Upper lobe of left lung (tissue), 6 donors: ENCODE results near the gene GABRB2. TPM values are rescaled to one million over a fixed set of nuclear protein-coding genes. Genes with fewer than 3 reads are reported as not detected.

Experiments
- ATAC-seq, 2 donors: fragments of 200-7000 bp; cut with Tn5 transposase; one replicate each; pipeline ENCODE4 v1.9.1; 2022; ENCODE audit warnings: mild to moderate bottlenecking in 2 of 2, moderate library complexity in 2 of 2; ENCODE audit not compliant: low FRiP score in 2 of 2
- DNase-seq, 2 donors: peaks; one replicate each; pipeline ENCODE4 v3.0.0-alpha.2; 2019 to 2020
- H3K27ac ChIP-seq, 4 donors: fragments of 200-600 bp; sonication (generic); one replicate each; pipeline ENCODE4 v1.5.1; 2016 to 2019
- H3K27me3 ChIP-seq, 4 donors: fragments of 200-600 bp; sonication (generic); one replicate each; pipeline ENCODE4 v1.5.1; 2017 to 2019
- H3K36me3 ChIP-seq, 4 donors: fragments of 200-600 bp; sonication (generic); one replicate each; pipeline ENCODE4 v1.5.1; 2016 to 2019
- H3K4me1 ChIP-seq, 4 donors: fragments of 200-600 bp; sonication (generic); one replicate each; pipeline ENCODE4 v1.5.1; 2018 to 2019
- H3K4me3 ChIP-seq, 4 donors: fragments of 200-600 bp; sonication (generic); one replicate each; pipeline ENCODE4 v1.5.1; 2017 to 2019; ENCODE audit warnings: mild to moderate bottlenecking in 2 of 4, moderate library complexity in 1 of 4
- H3K9me3 ChIP-seq, 4 donors: fragments of 200-600 bp; sonication (generic); one replicate each; pipeline ENCODE4 v1.5.1; 2018 to 2019
- EP300 ChIP-seq, 4 donors: sonication (generic); formaldehyde crosslinking; IDR thresholded peaks; one replicate each; pipeline ENCODE4 v1.5.1; 2017; ENCODE audit warnings: antibody characterized with exemption in 4 of 4, control low read depth in 2 of 4
- POLR2A ChIP-seq, 4 donors: fragments of 450-650 bp; IDR thresholded peaks; one replicate each; pipeline ENCODE4 v1.5.1; 2016 to 2017; ENCODE audit warnings: antibody characterized with exemption in 4 of 4, mild to moderate bottlenecking in 2 of 4
- POLR2AphosphoS5 ChIP-seq, 2 donors: sonication (generic); formaldehyde crosslinking; IDR thresholded peaks; one replicate each; pipeline ENCODE4 v1.5.1; 2017; ENCODE audit warnings: antibody characterized with exemption in 2 of 2
- WGBS, 2 donors: methylation state at CpG; one replicate each; pipeline ENCODE4 v1.1.5; 2017 to 2018; 5-methylcytosine and 5-hydroxymethylcytosine counted together
- total RNA-seq, 6 donors: library from RNA; depleted of rRNA in 4 of 6; stranded (reverse); fragments of >200 nt in 4 of 6; gene quantifications; one replicate each; pipeline versions ENCODE4 v1.1.0 to v1.2.1, GENCODE V29; 2016 to 2021
- TF ChIP-seq, protein P1 (sequence below), 6 experiments: fragments of 450-650 bp in 4 of 6; fragments of 200-600 bp in 2 of 6; sonication (generic) in 2 of 6; IDR thresholded peaks; one replicate each; pipeline ENCODE4 v1.5.1; 2016 to 2019; ENCODE audit warnings: antibody characterized with exemption in 6 of 6
- donor health status: DM: no; HTN: no; CAD: no; lungs with moderate emphysema.
- donor health status: DM: no; HTN: yes; CAD: no; lungs with severe emphysema.

GABRB2 gene
- total RNA-seq, 6 donors from 2014 or later, result 0.39 to 1.5 (median 0.63) TPM; not detected in 1

DNA sequence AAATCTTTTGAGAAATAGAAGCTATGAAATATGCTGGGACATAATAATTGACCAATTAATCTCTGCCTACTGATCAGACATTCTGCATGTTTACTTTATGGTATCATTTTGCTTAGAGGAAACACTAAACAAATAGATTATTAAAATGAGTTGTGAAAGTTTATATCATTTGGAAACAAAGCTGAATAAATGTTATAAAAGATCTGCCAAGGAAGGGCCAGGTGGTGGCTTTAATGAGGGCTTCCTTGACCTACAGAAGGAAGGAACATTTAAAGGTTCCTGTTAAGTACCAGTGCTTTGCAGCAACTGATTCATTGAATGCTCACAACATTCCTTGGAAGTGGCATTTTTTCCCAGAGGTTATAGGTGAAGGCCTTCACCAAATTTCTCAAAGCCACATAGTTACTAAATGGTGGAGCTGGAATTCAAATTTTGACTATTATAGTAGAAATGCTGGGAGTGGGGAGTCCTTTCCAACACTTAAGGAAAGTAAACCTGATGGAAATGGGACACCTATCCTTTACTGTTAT, 250.7 kb downstream of the GABRB2 start:
- no peak for DNase-seq
- TF ChIP-seq POLR2AphosphoS5 (IDR thresholded peaks at IDR 0.05) (no peak), EP300 (IDR thresholded peaks at IDR 0.05) (no peak), POLR2A (IDR thresholded peaks at IDR 0.05) (no peak)
- TF ChIP-seq, protein P1, sequence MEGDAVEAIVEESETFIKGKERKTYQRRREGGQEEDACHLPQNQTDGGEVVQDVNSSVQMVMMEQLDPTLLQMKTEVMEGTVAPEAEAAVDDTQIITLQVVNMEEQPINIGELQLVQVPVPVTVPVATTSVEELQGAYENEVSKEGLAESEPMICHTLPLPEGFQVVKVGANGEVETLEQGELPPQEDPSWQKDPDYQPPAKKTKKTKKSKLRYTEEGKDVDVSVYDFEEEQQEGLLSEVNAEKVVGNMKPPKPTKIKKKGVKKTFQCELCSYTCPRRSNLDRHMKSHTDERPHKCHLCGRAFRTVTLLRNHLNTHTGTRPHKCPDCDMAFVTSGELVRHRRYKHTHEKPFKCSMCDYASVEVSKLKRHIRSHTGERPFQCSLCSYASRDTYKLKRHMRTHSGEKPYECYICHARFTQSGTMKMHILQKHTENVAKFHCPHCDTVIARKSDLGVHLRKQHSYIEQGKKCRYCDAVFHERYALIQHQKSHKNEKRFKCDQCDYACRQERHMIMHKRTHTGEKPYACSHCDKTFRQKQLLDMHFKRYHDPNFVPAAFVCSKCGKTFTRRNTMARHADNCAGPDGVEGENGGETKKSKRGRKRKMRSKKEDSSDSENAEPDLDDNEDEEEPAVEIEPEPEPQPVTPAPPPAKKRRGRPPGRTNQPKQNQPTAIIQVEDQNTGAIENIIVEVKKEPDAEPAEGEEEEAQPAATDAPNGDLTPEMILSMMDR (IDR thresholded peaks at IDR 0.05), result no peak
- H3K27me3 ChIP-seq, result no peaks in the 10 kb centered on the region
- H3K27ac ChIP-seq, result no peak overlapping the region
- no peaks in the 10 kb centered on the region for H3K36me3 ChIP-seq
- no peak overlapping the region for H3K4me3 ChIP-seq
- no peaks in the 10 kb centered on the region for H3K4me1 ChIP-seq
- no peaks in the 10 kb centered on the region for H3K9me3 ChIP-seq
- ATAC-seq, result no peak

DNA sequence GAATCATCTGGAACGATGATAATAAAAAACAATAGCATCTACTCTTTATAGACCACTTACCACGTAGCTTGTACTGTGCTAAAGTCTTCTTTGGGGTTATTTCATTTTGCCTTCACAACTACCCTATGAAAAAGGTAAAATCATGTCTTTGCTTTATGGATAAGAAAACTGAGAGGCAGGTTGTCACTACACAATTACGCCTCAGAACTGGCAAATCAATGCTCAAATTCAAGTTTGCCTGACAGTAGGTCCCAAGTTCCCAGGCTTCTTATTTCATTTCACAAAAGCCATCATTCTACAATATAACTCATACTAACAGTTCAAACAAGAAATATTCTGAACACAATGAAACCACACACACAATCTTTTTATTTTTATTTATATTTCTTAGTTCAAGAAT, 258.5 kb downstream of the GABRB2 start:
- ATAC-seq (no peak), DNase-seq (no peak)
- no peaks in the 10 kb centered on the region for H3K9me3 ChIP-seq
- TF ChIP-seq POLR2AphosphoS5 (IDR thresholded peaks at IDR 0.05) (no peak), POLR2A (IDR thresholded peaks at IDR 0.05) (no peak)
- no peaks in the 10 kb centered on the region for H3K27me3 ChIP-seq
- no peaks in the 10 kb centered on the region for H3K4me1 ChIP-seq
- H3K27ac ChIP-seq, result no peak overlapping the region
- H3K4me3 ChIP-seq, result no peak overlapping the region
- H3K36me3 ChIP-seq, result no peaks in the 10 kb centered on the region
- 72 to 85% methylated on average over 3 of the region's 3 CpGs for WGBS, 2 donors

DNA sequence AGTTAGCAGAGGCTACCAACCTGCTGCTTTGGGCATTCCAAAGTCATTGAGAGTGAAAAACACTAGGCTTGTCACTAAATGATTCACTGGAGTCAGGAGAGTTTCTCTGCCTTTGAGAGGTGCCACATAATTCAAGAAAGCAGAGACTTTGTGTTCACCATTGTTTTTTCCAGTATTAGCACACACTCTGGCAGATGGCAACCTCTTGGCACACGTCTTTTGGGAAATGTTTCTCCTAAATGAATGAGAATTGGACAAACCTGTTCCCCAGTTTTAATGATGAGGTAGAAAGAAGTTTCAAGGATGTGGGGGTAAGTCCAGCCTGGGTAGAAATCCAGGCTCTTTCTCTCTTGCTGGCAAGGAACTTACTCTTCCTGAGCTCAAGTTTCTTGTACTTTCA, 259.1 kb downstream of the GABRB2 start:
- no peak for TF ChIP-seq EP300 (IDR thresholded peaks at IDR 0.05)
- TF ChIP-seq POLR2AphosphoS5 (IDR thresholded peaks at IDR 0.05), result no peak
- no peak for TF ChIP-seq POLR2A (IDR thresholded peaks at IDR 0.05)
- TF ChIP-seq, protein P1 (IDR thresholded peaks at IDR 0.05), result no peak
- 42 to 56% methylated on average over 1 of the region's 1 CpG for WGBS, 2 donors
- Histone ChIP-seq H3K4me1 (no peaks in the 10 kb centered on the region), H3K27me3 (no peaks in the 10 kb centered on the region), H3K36me3 (no peaks in the 10 kb centered on the region), H3K27ac (no peak overlapping the region), H3K9me3 (no peaks in the 10 kb centered on the region), H3K4me3 (no peak overlapping the region)
- ATAC-seq (no peak), DNase-seq (no peak)

DNA sequence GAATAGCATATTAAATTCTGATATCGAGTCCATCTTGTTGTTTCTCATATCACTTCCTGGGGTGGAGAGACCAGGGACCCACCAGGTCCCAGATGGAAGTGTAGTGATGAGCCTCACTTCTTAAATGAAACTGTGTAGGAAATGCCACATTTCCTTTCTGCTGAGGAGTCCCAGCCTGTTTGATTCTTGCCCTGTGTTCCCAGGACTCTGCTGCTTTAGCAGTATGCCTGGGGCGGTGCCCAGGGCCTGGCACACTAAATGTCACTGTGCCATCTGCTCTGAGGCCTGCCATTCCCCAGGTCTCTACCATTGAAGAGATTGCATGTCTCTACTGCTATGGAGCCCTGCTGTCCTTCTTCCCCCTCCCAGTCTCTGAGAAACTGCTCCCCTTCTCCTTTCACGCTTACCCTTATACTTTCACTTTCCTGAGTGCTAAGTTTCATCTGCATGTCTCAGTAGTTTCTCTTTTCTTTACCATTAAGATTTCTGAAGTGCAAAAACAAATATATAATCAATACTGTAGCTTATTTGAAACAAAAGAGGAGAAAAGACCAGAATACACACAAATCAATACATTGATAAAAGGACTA, 260.4 kb downstream of the GABRB2 start:
- ATAC-seq, result no peak
- H3K4me1 ChIP-seq, result no peaks in the 10 kb centered on the region
- H3K36me3 ChIP-seq, result no peaks in the 10 kb centered on the region
- H3K9me3 ChIP-seq, result no peaks in the 10 kb centered on the region
- no peak for DNase-seq
- no peak overlapping the region for H3K4me3 ChIP-seq
- H3K27ac ChIP-seq, result no peak overlapping the region
- no peaks in the 10 kb centered on the region for H3K27me3 ChIP-seq
- 78 to 82% methylated on average over 3 of the region's 3 CpGs for WGBS, 2 donors
- no peak for TF ChIP-seq POLR2A (IDR thresholded peaks at IDR 0.05)
- TF ChIP-seq POLR2AphosphoS5 (IDR thresholded peaks at IDR 0.05), result no peak
- TF ChIP-seq, protein P1 (IDR thresholded peaks at IDR 0.05), result no peak
- no peak for TF ChIP-seq EP300 (IDR thresholded peaks at IDR 0.05)

DNA sequence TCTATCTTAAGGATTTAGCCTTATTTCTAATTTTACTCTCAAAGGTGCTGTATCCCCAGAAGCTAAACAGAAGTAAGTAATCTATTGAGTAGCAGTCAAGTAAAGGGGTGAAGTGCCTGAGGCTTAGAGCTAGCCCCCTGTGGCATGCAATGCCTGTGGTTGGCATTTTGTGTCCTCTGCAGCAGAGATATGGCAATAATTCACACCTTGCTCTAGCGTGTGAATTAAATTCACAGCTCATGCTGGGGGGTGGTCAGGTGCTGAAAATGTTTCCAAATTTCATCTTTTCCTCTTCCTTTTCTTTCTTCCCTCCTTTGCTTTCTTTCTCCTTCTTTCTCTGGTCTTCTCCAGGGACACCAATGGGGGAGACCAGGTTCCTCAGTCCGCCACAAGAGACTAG, 262.1 kb downstream of the GABRB2 start:
- no peak for DNase-seq
- Histone ChIP-seq H3K27me3 (no peaks in the 10 kb centered on the region), H3K4me1 (no peaks in the 10 kb centered on the region), H3K36me3 (no peaks in the 10 kb centered on the region), H3K4me3 (no peak overlapping the region), H3K9me3 (no peaks in the 10 kb centered on the region), H3K27ac (no peak overlapping the region)
- no peak for ATAC-seq
- 88 to 94% methylated on average over 2 of the region's 2 CpGs for WGBS, 2 donors
- TF ChIP-seq POLR2AphosphoS5 (IDR thresholded peaks at IDR 0.05) (no peak), POLR2A (IDR thresholded peaks at IDR 0.05) (no peak), EP300 (IDR thresholded peaks at IDR 0.05) (no peak)
- TF ChIP-seq, protein P1 (IDR thresholded peaks at IDR 0.05), result no peak
